NK-92 (cell line): ENCODE measurements around the gene CLBA1.

Experiments used
- DNase-seq: peaks from one replicate; lab custom pipeline; 2025; ENCODE audit not compliant: unreplicated experiment; lab: John Stamatoyannopoulos, UW

The CLBA1 gene

GRCh38 chr14:104968541-104969401 is 16.8 kb upstream of the CLBA1 start:
- no peak for DNase-seq

GRCh38 chr14:104969741-104970230 is 15.8 kb upstream of the CLBA1 start:
- no peak for DNase-seq

GRCh38 chr14:104970231-104971068 is 15.1 kb upstream of the CLBA1 start:
- no peak for DNase-seq

GRCh38 chr14:104971447-104972240 is 13.9 kb upstream of the CLBA1 start:
- DNase-seq: no peak

- no peak for DNase-seq
Measured at GRCh38 chr14:104972301-104973134, 13.1 kb upstream of the CLBA1 start.

GRCh38 chr14:104973135-104973384 is 12.5 kb upstream of the CLBA1 start:
- no peak for DNase-seq

GRCh38 chr14:104973385-104974145 is 12.0 kb upstream of the CLBA1 start:
- no peak for DNase-seq

- no peak for DNase-seq
Measured at GRCh38 chr14:104974146-104974541, 11.4 kb upstream of the CLBA1 start.

GRCh38 chr14:104974665-104975390 is 10.8 kb upstream of the CLBA1 start:
- DNase-seq: no peak

- DNase-seq: no peak
Measured at GRCh38 chr14:104975481-104976197, 9.9 kb upstream of the CLBA1 start.

GRCh38 chr14:104976198-104977007 is 9.2 kb upstream of the CLBA1 start:
- no peak for DNase-seq

- DNase-seq: no peak
Measured at GRCh38 chr14:104977008-104977680, 8.4 kb upstream of the CLBA1 start.

- DNase-seq: no peak
Measured at GRCh38 chr14:104977681-104978653, 7.6 kb upstream of the CLBA1 start, which contains the start of gene AHNAK2. Gene AHNAK2 (minus strand): TSS chr14:104978374. CDS start chr14:104978237, 137 bp downstream.

- no peak for DNase-seq
Measured at GRCh38 chr14:104978746-104979691, 6.6 kb upstream of the CLBA1 start.
